HAP-1 (cell line): ENCODE measurements around the gene MEG3.

Source experiments
- DNase-seq, 2 experiments: peaks; one replicate each; pipeline ENCODE4 v3.0.0-alpha.2; 2016 to 2020; ENCODE audit warnings: low spot score in 2 of 2
- H3K27me3 ChIP-seq: fragments of 250-450 bp; sonication (Bioruptor Pico); 2 replicates; pipeline ENCODE4 v1.5.1; 2020; ENCODE audit warnings: low read depth, mild to moderate bottlenecking, moderate library complexity
- H3K36me3 ChIP-seq: fragments of 250-450 bp; sonication (Bioruptor Pico); replicated peaks from 2 replicates; pipeline ENCODE4 v1.5.1; 2020; ENCODE audit warnings: mild to moderate bottlenecking
- H3K4me1 ChIP-seq: fragments of 250-450 bp; sonication (Bioruptor Pico); 2 replicates; pipeline ENCODE4 v1.5.1; 2020; ENCODE audit warnings: mild to moderate bottlenecking
- H3K4me3 ChIP-seq: fragments of 250-450 bp; sonication (Bioruptor Pico); 2 replicates; pipeline ENCODE4 v1.5.1; 2020; ENCODE audit warnings: mild to moderate bottlenecking, moderate library complexity
- H3K9me3 ChIP-seq: fragments of 250-450 bp; sonication (Bioruptor Pico); 2 replicates; pipeline ENCODE4 v1.5.1; 2020; ENCODE audit warnings: mild to moderate bottlenecking, moderate library complexity
- in situ Hi-C: fragments of 300-500 bp; cut with MboI; formaldehyde crosslinking; loops from 3 replicates; pipeline ENCODE4 v1.14.3; 2020; ENCODE audit warnings: low sequenced_read_pairs, inconsistent platforms, mixed read lengths

MEG3 gene

DNA sequence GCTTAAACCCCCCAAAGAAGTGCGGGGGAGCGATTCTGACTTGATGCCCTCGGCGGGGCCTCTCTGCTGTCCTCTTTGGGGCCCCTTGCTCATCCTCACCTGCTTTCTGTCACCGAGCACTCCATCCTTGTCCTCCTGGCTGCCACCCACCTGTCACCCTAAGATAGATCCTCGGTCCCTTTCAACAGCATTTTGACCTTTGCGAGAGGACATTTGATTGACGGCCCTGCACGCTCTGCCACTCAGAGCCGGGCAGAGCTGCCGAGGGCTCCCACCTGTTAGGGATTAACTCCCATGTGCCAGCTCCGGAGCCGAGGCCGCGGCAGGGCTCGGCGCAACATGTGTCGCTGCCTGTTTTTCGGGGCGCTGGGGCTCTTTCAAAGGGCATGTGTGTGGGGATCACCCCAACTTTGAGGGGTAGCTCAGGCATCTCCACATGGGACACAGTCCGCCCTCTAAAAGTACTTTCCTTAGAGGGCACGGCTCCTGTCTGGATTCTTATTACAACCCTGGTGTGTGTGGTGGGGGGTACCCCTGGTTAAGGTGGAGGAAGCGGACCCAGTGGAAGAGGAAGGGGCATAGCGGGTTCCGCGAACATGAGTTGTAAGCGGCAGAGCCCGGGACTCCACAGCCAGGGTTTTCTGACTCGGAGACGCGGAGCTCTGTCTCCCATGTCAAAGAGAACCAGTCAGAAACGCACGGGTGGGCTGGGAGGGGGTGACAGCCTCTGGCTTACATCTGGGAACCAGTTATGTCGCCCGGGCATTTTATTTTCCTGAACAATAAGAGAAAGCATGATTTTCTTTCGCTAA lies 811 bp upstream of the MEG3 start:
- Histone ChIP-seq H3K4me3 (no peak overlapping the region), H3K27me3 (no peaks in the 10 kb centered on the region), H3K4me1 (peaks cover 21% of the 10 kb centered on the region), H3K9me3 (peaks cover 5% of the 10 kb centered on the region), H3K36me3 (no peaks in the 10 kb centered on the region)
- no peak for DNase-seq
- in situ Hi-C loops: no loop called here

DNA sequence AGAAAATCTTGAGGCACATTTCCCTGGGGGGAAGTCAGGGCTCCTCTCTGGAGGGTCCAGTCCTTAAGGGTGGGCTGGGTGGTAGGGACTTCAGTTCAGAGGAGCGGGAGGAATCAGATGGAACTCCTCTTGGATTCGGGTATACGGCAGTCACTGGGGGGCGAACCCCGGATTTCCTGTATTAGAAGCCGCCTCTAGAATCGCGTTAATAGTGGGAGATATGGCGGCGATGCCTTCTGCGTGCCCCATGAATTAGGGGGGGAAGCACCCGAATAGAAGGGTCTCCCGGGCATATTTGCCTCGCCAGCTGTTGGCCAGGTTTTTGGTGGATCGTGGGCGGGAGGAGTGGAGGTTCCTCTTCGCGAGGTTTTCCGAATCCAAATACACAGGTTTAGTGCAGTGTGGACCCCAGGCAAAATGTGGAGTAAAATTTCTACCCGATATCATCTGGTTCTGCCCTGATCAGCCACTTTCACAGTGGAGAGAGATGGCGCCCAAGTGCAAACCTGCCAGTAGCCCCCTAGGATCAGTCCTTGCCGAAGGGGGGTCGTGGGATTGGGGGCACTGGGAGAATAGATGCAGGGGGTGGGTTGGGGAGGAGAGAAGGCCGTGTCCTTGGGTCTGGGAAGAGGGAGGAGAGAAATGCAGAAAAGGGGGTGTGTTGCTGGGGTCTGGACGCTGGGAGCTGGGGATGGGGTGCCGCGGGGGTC lies 628 bp downstream of the MEG3 start:
- no peak for DNase-seq
- Histone ChIP-seq H3K36me3 (no peaks in the 10 kb centered on the region), H3K27me3 (no peaks in the 10 kb centered on the region), H3K4me3 (no peak overlapping the region), H3K4me1 (peaks cover 32% of the 10 kb centered on the region), H3K9me3 (peaks cover 5% of the 10 kb centered on the region)
- in situ Hi-C loops: no loop called here

DNA sequence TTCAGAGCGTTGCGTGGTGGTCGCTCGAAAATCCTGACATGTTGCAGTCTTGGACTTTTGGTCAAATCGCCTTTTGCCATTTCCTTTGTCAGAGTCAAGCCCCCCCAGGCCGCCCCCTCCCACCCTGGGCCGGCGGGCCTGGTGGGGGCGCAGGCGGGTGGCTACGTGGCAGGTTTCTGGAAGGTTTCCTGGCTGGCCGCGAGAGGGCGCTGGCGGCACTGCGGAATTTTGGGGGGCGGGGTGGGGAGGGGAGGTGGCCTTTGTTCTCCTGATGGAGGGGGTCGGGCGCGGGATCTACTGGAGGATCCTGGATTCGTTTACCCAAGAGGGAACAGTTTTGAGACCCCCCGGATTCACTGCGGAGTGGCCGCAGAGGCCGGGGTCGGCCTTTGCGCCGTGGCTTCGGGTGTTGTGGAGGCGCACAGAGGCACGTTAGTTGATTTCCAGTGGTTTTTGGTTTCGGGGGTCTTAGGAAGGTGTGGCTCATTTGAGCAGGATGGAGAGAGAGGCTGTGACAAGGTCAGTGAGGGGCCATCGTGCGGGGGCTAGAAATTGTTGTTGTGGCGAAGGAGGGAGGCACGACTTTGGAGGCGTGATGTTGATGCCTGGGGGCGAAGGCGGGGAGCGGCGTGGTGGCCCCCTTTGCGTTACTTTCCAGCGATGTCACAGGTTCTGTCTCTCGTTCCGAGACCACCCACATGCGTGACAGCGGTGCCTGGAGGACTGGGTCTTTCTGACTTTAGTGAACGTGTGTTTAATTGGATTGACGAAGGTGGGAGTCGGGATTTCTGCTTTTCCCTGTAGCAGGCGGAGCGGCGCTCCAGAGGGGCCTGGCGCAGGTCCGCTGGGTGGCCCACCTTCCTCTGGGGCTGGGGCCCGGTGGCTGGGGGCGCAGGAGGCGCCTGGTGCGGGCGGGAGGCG lies 1.4 kb downstream of the MEG3 start:
- peaks cover 39% of the 10 kb centered on the region for H3K4me1 ChIP-seq
- no peaks in the 10 kb centered on the region for H3K27me3 ChIP-seq
- DNase-seq: no peak
- H3K9me3 ChIP-seq: peaks cover 5% of the 10 kb centered on the region
- no peaks in the 10 kb centered on the region for H3K36me3 ChIP-seq
- no peak overlapping the region for H3K4me3 ChIP-seq
- in situ Hi-C loops: no loop called here

DNA sequence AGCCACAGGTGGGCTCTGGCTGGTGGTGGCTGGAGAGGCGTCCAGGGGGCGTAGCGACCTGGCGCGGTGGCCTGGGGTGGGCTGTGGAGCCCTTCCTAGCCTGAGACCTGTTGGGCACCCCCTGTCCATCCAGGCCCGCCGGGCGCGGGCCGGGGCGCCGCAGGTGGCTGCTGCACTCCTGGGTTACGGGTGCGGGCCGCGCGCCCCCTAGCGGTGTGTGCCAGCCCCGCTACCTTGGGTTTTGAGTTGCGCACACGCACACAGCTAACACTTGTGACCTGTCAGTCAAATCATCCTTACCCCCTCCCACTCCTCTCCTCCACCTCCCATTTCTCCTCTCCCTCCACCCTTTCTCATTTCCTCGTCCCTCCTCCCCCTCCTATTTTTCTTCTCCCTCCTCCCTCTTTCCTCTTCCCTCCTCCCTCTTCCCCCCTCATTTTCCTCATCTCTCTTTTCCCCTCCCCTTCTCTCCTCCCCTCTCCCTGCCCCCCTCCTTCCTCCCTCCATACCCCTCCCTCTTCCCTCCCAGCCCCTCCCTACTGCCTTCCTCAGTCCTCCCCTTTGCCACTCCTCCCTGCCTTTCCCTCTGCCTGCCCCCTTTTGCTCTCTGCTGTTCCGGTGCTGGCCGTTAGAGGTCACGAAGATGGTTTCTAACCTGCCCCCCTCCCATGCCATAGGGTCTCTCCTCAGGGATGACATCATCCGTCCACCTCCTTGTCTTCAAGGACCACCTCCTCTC lies 2.3 kb downstream of the MEG3 start:
- Histone ChIP-seq H3K9me3 (peaks cover 5% of the 10 kb centered on the region), H3K4me3 (no peak overlapping the region), H3K27me3 (no peaks in the 10 kb centered on the region), H3K4me1 (peaks cover 41% of the 10 kb centered on the region), H3K36me3 (no peaks in the 10 kb centered on the region)
- in situ Hi-C loops: no loop called here
- DNase-seq: no peak

DNA sequence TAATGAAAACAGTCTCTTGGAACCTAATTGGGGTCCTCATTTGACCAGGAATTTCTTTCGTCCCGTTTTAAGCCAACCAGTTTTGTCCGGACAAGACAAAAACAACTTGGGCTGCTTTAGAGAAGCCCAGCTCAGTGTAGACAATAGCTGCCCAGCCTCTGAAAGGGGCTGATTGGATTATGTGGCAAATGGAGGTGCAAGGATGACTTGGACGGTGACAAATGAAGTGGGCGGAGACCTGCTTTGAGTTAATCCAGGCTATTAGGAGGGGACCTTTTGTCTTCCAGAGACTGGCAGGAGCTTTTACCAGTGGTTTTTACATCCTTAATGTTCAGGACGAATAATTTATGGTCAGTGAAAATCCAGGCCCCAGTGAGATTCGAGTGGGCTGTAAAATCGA lies 4.8 kb downstream of the MEG3 start:
- peak; percentile 94 to 100 for DNase-seq
- no peak overlapping the region for H3K4me3 ChIP-seq
- H3K36me3 ChIP-seq: no peaks in the 10 kb centered on the region
- peaks cover 40% of the 10 kb centered on the region for H3K4me1 ChIP-seq
- H3K27me3 ChIP-seq: no peaks in the 10 kb centered on the region
- peaks cover 5% of the 10 kb centered on the region for H3K9me3 ChIP-seq
- in situ Hi-C loops: no loop called here

DNA sequence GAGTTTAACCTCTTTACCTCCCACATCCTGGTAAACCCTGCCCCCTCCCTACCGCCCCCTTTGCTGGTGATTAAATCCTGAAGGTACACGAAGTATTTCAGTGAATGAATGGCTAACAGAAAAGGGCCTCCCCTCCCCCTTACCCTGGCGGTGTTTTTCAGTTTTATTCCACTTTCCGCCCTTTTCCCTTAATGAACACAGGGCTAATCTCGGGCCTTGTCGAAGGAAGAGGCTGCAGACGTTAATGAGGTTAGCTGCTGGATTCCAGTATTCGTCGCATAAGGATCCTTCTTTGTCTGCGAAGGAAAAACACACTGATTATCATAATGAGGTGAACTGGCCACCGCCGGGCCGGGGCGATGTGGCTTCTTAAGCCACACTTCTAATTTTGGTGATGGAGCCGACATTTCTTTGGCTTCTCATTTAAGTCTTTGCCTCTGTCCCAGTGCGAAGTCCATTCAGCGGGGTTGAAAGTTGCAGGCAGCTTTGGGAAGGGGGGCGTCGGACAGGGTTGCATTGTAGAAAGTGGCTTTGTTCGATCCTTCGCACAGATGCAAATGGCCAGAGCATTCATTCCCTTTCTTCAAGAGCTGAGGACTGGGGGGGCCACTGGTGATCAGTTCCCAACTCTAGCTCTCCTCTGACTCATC lies 6.5 kb downstream of the MEG3 start:
- no peaks in the 10 kb centered on the region for H3K27me3 ChIP-seq
- peaks cover 40% of the 10 kb centered on the region for H3K4me1 ChIP-seq
- no peak overlapping the region for H3K4me3 ChIP-seq
- no peaks in the 10 kb centered on the region for H3K9me3 ChIP-seq
- in situ Hi-C loops: no loop called here
- no peaks in the 10 kb centered on the region for H3K36me3 ChIP-seq
- peak; percentile 80 to 90 for DNase-seq

DNA sequence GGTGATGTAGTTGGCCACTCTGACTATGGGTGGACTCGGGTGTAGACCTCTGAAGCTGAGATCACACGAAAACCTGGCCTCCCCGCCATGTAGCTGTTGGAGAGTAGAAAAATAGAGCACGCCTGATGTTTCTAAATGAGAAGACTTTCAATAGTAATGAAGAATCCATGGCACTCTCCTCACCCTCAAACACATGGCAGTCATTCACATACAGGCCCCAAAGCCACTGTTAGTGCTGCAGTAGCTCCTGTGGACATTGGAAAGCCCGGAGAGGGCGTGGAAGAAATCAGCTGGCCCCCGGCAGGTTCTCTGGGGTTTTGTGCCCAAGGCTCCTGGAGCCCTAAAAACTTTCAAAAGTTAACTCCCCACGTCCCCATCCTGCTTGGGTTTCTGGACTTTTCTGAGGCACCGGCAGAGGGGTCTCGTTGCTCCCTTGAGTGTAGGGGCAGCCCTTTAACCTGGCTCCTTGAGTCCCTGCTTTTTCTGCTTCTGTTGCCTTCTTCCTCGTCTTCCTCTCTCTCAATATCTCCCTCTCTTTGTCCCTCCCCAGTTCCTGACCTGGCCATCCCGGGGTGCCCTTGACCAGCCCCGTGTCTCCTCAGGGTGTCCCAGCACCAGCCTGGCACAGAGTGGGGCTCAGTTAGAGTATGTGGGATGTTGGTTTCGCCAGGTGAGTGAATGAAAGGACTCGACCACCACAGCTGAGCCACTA lies 8.3 kb downstream of the MEG3 start:
- in situ Hi-C loops: no loop called here
- H3K36me3 ChIP-seq: no peaks in the 10 kb centered on the region
- peaks cover 40% of the 10 kb centered on the region for H3K4me1 ChIP-seq
- no peak for DNase-seq
- no peak overlapping the region for H3K4me3 ChIP-seq
- no peaks in the 10 kb centered on the region for H3K9me3 ChIP-seq
- H3K27me3 ChIP-seq: no peaks in the 10 kb centered on the region

DNA sequence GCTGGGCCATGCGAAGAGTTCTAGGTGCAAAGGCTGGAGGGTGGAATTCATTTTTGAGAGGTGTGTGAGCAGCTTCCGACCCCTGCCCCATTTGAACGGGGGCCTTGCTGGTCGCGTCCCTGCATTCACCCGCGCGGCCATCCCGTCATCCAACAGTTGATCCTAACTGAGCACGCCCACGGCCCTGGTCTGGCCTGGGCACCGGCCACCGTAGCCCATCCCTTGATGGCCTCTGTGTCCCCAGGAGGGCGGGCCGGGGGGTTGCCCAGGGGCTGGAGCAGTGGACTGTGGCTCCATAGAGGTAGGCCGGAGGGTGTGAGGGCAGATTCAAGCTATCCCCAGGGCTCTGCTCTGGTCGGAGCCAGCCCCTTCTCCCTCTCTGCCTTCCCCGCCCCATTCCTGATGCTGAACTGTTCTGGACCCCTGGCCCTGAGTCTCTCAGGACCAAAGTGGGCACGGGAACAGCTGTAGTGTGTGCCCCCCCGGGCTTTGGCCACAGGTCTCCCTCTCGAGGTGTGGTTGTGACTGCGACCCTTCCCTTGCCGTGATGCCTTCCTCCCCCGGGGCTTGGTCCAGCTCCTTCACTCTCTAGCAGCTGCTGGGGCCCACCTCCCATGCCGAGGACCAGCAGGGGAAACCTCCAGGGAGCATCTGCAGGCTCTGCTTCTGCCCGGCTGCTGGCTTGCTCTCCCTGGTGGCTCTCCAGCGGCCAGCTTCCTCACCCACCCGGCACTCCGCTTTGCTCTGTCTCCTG lies 9.1 kb downstream of the MEG3 start:
- no peak overlapping the region for H3K4me3 ChIP-seq
- no peaks in the 10 kb centered on the region for H3K27me3 ChIP-seq
- H3K4me1 ChIP-seq: peaks cover 40% of the 10 kb centered on the region
- in situ Hi-C loops: no loop called here
- no peak for DNase-seq
- no peaks in the 10 kb centered on the region for H3K36me3 ChIP-seq
- H3K9me3 ChIP-seq: no peaks in the 10 kb centered on the region

DNA sequence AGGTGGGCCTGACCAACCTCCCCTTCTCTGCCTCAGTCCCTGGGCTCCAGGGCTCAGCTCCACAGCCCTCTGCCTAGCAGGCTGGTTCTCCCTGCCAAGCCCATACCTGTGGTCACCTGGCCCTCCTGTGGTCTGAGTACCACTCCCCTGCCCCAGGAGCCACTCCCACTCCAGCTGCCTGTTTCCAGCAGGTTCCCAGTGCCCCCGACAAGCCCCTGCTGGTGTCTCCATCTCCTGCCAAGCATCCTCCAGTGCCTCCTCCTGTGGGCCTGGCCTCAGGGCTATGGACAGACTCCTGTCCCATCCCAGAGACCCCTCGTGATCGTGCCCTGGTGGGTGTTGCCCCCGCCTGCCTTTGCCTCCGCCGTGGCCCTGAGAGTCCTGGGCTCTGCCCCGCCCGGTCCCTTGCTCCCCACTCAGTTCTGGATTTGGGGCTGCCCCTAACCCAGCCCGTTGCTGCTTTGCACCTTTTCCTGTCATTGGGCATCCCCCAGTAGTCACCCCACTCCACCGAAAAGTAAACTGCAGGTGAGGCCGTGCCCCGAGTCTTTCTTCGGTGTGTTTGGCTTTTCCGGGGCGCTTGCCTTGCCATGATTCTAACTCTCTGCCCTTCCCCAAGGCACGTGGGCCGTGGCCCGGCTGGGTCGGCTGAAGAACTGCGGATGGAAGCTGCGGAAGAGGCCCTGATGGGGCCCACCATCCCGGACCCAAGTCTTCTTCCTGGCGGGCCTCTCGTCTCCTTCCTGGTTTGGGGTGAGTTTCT lies 9.8 kb downstream of the MEG3 start:
- DNase-seq: no peak
- in situ Hi-C loops: no loop called here
- Histone ChIP-seq H3K9me3 (no peaks in the 10 kb centered on the region), H3K27me3 (no peaks in the 10 kb centered on the region), H3K4me1 (peaks cover 42% of the 10 kb centered on the region), H3K36me3 (no peaks in the 10 kb centered on the region), H3K4me3 (no peak overlapping the region)

DNA sequence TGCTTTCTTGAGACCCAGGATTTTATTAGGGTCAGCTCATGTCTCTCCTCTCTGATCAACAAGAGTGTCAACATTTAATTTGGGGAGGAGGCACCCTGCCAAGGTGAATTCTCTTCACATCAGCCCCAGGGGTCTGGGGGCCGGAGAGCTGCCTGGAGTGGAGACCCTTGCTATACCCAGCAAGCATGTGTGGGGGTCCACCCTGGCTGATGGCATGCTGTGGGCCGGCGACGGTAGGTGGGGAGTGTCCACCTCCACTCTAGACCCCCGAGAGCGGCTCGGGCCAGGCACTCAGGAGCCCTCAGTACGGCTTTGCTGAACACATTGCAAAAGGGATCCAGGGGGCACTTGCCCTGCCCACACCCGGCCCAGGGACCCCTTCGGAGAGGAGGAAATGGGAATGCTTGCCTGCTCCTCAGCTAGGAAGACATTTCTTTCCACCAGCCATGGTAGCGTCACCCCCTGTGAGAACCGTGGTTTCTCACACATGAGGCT lies 10.4 kb downstream of the MEG3 start:
- Histone ChIP-seq H3K4me1 (peaks cover 38% of the 10 kb centered on the region), H3K4me3 (no peak overlapping the region), H3K9me3 (no peaks in the 10 kb centered on the region), H3K36me3 (no peaks in the 10 kb centered on the region), H3K27me3 (no peaks in the 10 kb centered on the region)
- no peak for DNase-seq
- in situ Hi-C loops: no loop called here
